Measurements from ENCODE around the gene ZNF580.

ZNF580 gene

GRCh38 chr19:55683449-55684261 is 42.9 kb downstream of the ZNF580 start:
- Histone ChIP-seq H2AK5ac (ENCODE audit: low read depth, low read length) (no peak overlapping the region), H4K8ac (ENCODE audit: low read depth, low read length) (no peak overlapping the region), H4K91ac (ENCODE audit: low read depth, low read length, poor library complexity) (no peak overlapping the region), H2BK5ac (ENCODE audit: low read length) (no peak overlapping the region), H3K9ac (ENCODE audit: low read depth, low read length, poor library complexity) (no peak overlapping the region), H2AFZ (ENCODE audit: low read length) (no peak overlapping the region), H3K18ac (ENCODE audit: low read length) (no peak overlapping the region), H3K4me1 (ENCODE audit: control insufficient read depth in 2 of 2, insufficient read depth in 1 of 2, low read depth in 1 of 2, low read length in 2 of 2) (no peaks in the 10 kb centered on the region), H3K4me3 (ENCODE audit: low read length in 2 of 2) (no peak overlapping the region), H3K27ac (replicated peaks; ENCODE audit: low read length) (no peak overlapping the region), H3K4ac (ENCODE audit: low read length) (no peak overlapping the region), H3K9me3 (replicated peaks in 1 of 2; ENCODE audit: control insufficient read depth in 2 of 2, insufficient read depth in 1 of 2, low read depth in 1 of 2, low read length in 2 of 2) (peaks cover 0 to 2% of the 10 kb centered on the region in 2 donors), H3K14ac (ENCODE audit: low read length) (no peak overlapping the region), H2BK120ac (ENCODE audit: low read depth, low read length) (no peak overlapping the region), H3K36me3 (replicated peaks in 1 of 2; ENCODE audit: control insufficient read depth in 2 of 2, insufficient read depth in 2 of 2, low read length in 2 of 2) (peaks cover 39 to 92% of the 10 kb centered on the region in 2 donors), H3K79me1 (ENCODE audit: low read depth, low read length) (peaks cover 38% of the 10 kb centered on the region), H3K4me2 (ENCODE audit: insufficient read depth, low read length, poor library complexity, severe bottlenecking) (no peak overlapping the region), H2BK15ac (ENCODE audit: low read length) (no peak overlapping the region), H3K27me3 (ENCODE audit: control insufficient read depth in 3 of 3, insufficient read depth in 3 of 3, low read depth in 1 of 3, low read length in 3 of 3) (no peaks in the 10 kb centered on the region), H3K23ac (ENCODE audit: low read depth, low read length, poor library complexity) (no peak overlapping the region), H2BK12ac (ENCODE audit: low read length) (no peak overlapping the region)
- DNase-seq (ENCODE audit: low spot score), result no peak
- no CpG with 5 or more reads among the region's 22 CpGs for WGBS, 2 donors (ENCODE audit: extremely low coverage in 2 of 2, insufficient read length in 2 of 2, insufficient replicate concordance in 1 of 2)

GRCh38 chr19:55684946-55685681 is 44.3 kb downstream of the ZNF580 start:
- no CpG with 5 or more reads among the region's 60 CpGs for WGBS, 2 donors (ENCODE audit: extremely low coverage in 2 of 2, insufficient read length in 2 of 2, insufficient replicate concordance in 1 of 2)
- Histone ChIP-seq H3K14ac (ENCODE audit: low read length) (no peak overlapping the region), H3K27ac (replicated peaks; ENCODE audit: low read length) (no peak overlapping the region), H3K4me1 (ENCODE audit: control insufficient read depth in 2 of 2, insufficient read depth in 1 of 2, low read depth in 1 of 2, low read length in 2 of 2) (no peaks in the 10 kb centered on the region), H3K27me3 (ENCODE audit: control insufficient read depth in 3 of 3, insufficient read depth in 3 of 3, low read depth in 1 of 3, low read length in 3 of 3) (no peaks in the 10 kb centered on the region), H3K79me1 (ENCODE audit: low read depth, low read length) (peaks cover 37% of the 10 kb centered on the region), H3K9me3 (replicated peaks in 1 of 2; ENCODE audit: control insufficient read depth in 2 of 2, insufficient read depth in 1 of 2, low read depth in 1 of 2, low read length in 2 of 2) (peaks cover 0 to 2% of the 10 kb centered on the region in 2 donors), H2AK5ac (ENCODE audit: low read depth, low read length) (no peak overlapping the region), H3K4ac (ENCODE audit: low read length) (no peak overlapping the region), H4K91ac (ENCODE audit: low read depth, low read length, poor library complexity) (no peak overlapping the region), H2BK120ac (ENCODE audit: low read depth, low read length) (no peak overlapping the region), H3K23ac (ENCODE audit: low read depth, low read length, poor library complexity) (peak overlapping the region; percentile 73), H4K8ac (ENCODE audit: low read depth, low read length) (peak overlapping the region; percentile 17), H3K36me3 (replicated peaks in 1 of 2; ENCODE audit: control insufficient read depth in 2 of 2, insufficient read depth in 2 of 2, low read length in 2 of 2) (peaks cover 37 to 92% of the 10 kb centered on the region in 2 donors), H2BK15ac (ENCODE audit: low read length) (no peak overlapping the region), H2BK5ac (ENCODE audit: low read length) (no peak overlapping the region), H3K4me2 (ENCODE audit: insufficient read depth, low read length, poor library complexity, severe bottlenecking) (no peak overlapping the region), H3K18ac (ENCODE audit: low read length) (no peak overlapping the region), H2AFZ (ENCODE audit: low read length) (no peak overlapping the region), H3K4me3 (ENCODE audit: low read length in 2 of 2) (no peak overlapping the region), H3K9ac (ENCODE audit: low read depth, low read length, poor library complexity) (peak overlapping the region; percentile 81), H2BK12ac (ENCODE audit: low read length) (no peak overlapping the region)
- no peak for DNase-seq (ENCODE audit: low spot score)

DNA sequence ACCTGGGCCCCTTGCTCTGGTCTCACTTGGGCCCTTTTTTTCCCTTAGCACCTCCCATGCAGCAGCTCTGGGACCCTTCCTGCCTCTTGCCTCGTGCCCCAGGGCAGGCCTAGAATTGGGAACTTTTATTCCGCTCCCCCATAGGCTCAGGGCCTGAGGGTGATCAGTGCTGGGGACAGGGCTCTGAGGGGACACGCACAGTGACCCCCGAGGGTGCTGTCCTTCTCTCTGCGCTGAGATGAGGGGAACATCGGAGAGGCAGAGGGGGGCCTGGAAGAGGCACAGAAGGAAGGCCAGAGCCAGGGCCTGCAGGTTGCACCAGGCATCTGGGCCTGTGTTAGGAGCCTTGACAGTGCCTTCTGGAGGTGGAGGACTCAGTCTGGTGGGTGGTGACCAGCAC is 45.0 kb downstream of the ZNF580 start:
- Histone ChIP-seq H3K4me3 (ENCODE audit: low read length in 2 of 2) (no peak overlapping the region), H4K91ac (ENCODE audit: low read depth, low read length, poor library complexity) (no peak overlapping the region), H3K27me3 (ENCODE audit: control insufficient read depth in 3 of 3, insufficient read depth in 3 of 3, low read depth in 1 of 3, low read length in 3 of 3) (no peaks in the 10 kb centered on the region), H3K36me3 (replicated peaks in 1 of 2; ENCODE audit: control insufficient read depth in 2 of 2, insufficient read depth in 2 of 2, low read length in 2 of 2) (peaks cover 38 to 92% of the 10 kb centered on the region in 2 donors), H2BK5ac (ENCODE audit: low read length) (no peak overlapping the region), H4K8ac (ENCODE audit: low read depth, low read length) (no peak overlapping the region), H3K27ac (replicated peaks; ENCODE audit: low read length) (no peak overlapping the region), H3K4ac (ENCODE audit: low read length) (no peak overlapping the region), H3K4me1 (ENCODE audit: control insufficient read depth in 2 of 2, insufficient read depth in 1 of 2, low read depth in 1 of 2, low read length in 2 of 2) (no peaks in the 10 kb centered on the region), H3K23ac (ENCODE audit: low read depth, low read length, poor library complexity) (no peak overlapping the region), H3K9me3 (replicated peaks in 1 of 2; ENCODE audit: control insufficient read depth in 2 of 2, insufficient read depth in 1 of 2, low read depth in 1 of 2, low read length in 2 of 2) (peaks cover 0 to 2% of the 10 kb centered on the region in 2 donors), H2AFZ (ENCODE audit: low read length) (no peak overlapping the region), H2BK120ac (ENCODE audit: low read depth, low read length) (no peak overlapping the region), H2BK15ac (ENCODE audit: low read length) (no peak overlapping the region), H2AK5ac (ENCODE audit: low read depth, low read length) (no peak overlapping the region), H3K18ac (ENCODE audit: low read length) (no peak overlapping the region), H2BK12ac (ENCODE audit: low read length) (no peak overlapping the region), H3K4me2 (ENCODE audit: insufficient read depth, low read length, poor library complexity, severe bottlenecking) (no peak overlapping the region), H3K14ac (ENCODE audit: low read length) (no peak overlapping the region), H3K9ac (ENCODE audit: low read depth, low read length, poor library complexity) (no peak overlapping the region), H3K79me1 (ENCODE audit: low read depth, low read length) (peaks cover 39% of the 10 kb centered on the region)
- no CpG with 5 or more reads among the region's 6 CpGs for WGBS, 2 donors (ENCODE audit: extremely low coverage in 2 of 2, insufficient read length in 2 of 2, insufficient replicate concordance in 1 of 2)
- no peak for DNase-seq (ENCODE audit: low spot score)
